Measurements from ENCODE around the gene C4BPB.

Gene C4BPB

GRCh38 chr1:207060596-207060995 is 28.1 kb upstream of the C4BPB start:
- DNase-seq: no peak

- DNase-seq: no peak
These were observed 26.6 kb upstream of the C4BPB start for GRCh38 chr1:207062058-207062457.

- no peak for DNase-seq
These were observed 25.6 kb upstream of the C4BPB start for GRCh38 chr1:207063014-207063413.

GRCh38 chr1:207064561-207064960 is 24.1 kb upstream of the C4BPB start:
- DNase-seq: no peak

- DNase-seq: no peak
These were observed 21.5 kb upstream of the C4BPB start for GRCh38 chr1:207067185-207067584.

- DNase-seq: no peak
These were observed 21.0 kb upstream of the C4BPB start for GRCh38 chr1:207067665-207068064.

- DNase-seq: no peak
These were observed 19.6 kb upstream of the C4BPB start for GRCh38 chr1:207069061-207069460.

GRCh38 chr1:207069858-207070506 is 18.7 kb upstream of the C4BPB start:
- DNase-seq: no peak

- DNase-seq: no peak
These were observed 17.8 kb upstream of the C4BPB start for GRCh38 chr1:207070811-207071210.

GRCh38 chr1:207071426-207071825 is 17.2 kb upstream of the C4BPB start:
- no peak for DNase-seq

GRCh38 chr1:207072233-207072632 is 16.4 kb upstream of the C4BPB start:
- DNase-seq: no peak

- DNase-seq: no peak
These were observed 14.5 kb upstream of the C4BPB start for GRCh38 chr1:207073906-207074820.

GRCh38 chr1:207076181-207076955 is 12.3 kb upstream of the C4BPB start:
- DNase-seq: no peak

- DNase-seq: no peak
These were observed 11.6 kb upstream of the C4BPB start for GRCh38 chr1:207077012-207077411.

GRCh38 chr1:207077470-207078377 is 10.9 kb upstream of the C4BPB start:
- DNase-seq: peak; percentile 61

GRCh38 chr1:207078578-207079132 is 10.0 kb upstream of the C4BPB start:
- no peak for DNase-seq

GRCh38 chr1:207079706-207080241 is 8.9 kb upstream of the C4BPB start:
- DNase-seq: no peak

- no peak for DNase-seq
These were observed 7.6 kb upstream of the C4BPB start for GRCh38 chr1:207081088-207081487.

GRCh38 chr1:207081806-207082205 is 6.9 kb upstream of the C4BPB start:
- DNase-seq: no peak

- no peak for DNase-seq
These were observed 4.4 kb upstream of the C4BPB start for GRCh38 chr1:207084232-207084631.

- DNase-seq: peak; percentile 63
These were observed 3.9 kb upstream of the C4BPB start for GRCh38 chr1:207084701-207085180.

- DNase-seq: no peak
These were observed 2.8 kb upstream of the C4BPB start for GRCh38 chr1:207085887-207086286.
